Thyroid gland (tissue), 4 donors: Measurements from ENCODE around the gene PARD3. TPM values are rescaled to one million over a fixed set of nuclear protein-coding genes. Genes with fewer than 3 reads are reported as not detected.
"Not testable (repeated sequence)": the region's sequence is repeated elsewhere in the genome, so short reads cannot be mapped to it uniquely, and the experiment has no call there.

Experiments used
- DNase-seq, 2 donors: peaks; one replicate each; pipeline ENCODE4 v3.0.0-alpha.2; 2019
- H3K27ac ChIP-seq, 3 donors: fragments of 200-600 bp; sonication (generic); 1 replicate in 2 of 3; 2 replicates in 1 of 3; pipeline ENCODE4 v1.5.1; 2016 to 2019; ENCODE audit warnings: mild to moderate bottlenecking in 1 of 3, moderate library complexity in 1 of 3
- H3K27me3 ChIP-seq: fragments of 200-600 bp; sonication (generic); one replicate; pipeline ENCODE4 v1.5.1; 2019
- H3K36me3 ChIP-seq, 2 donors: fragments of 200-600 bp; sonication (generic); one replicate each; pipeline ENCODE4 v1.5.1; 2016 to 2019
- H3K4me1 ChIP-seq, 2 donors: fragments of 200-600 bp; sonication (generic); one replicate each; pipeline ENCODE4 v1.5.1; 2017 to 2019
- H3K4me3 ChIP-seq, 3 donors: fragments of 200-600 bp; sonication (generic); replicated peaks in 1 of 3; 1 replicate in 2 of 3; 2 replicates in 1 of 3; pipeline ENCODE4 v1.5.1; 2016; ENCODE audit warnings: mild to moderate bottlenecking in 1 of 3
- H3K9me3 ChIP-seq: fragments of 200-600 bp; sonication (generic); one replicate; pipeline ENCODE4 v1.5.1; 2017
- CTCF ChIP-seq, 6 experiments: fragments of 200-600 bp in 3 of 6; fragments of 450-650 bp in 3 of 6; sonication (generic) in 3 of 6; IDR thresholded peaks; one replicate each; pipeline ENCODE4 v1.5.1; 2016 to 2019; ENCODE audit warnings: antibody characterized with exemption in 6 of 6, mild to moderate bottlenecking in 2 of 6, inconsistent platforms in 1 of 6, moderate library complexity in 1 of 6
- POLR2A ChIP-seq, 2 donors: fragments of 450-650 bp; IDR thresholded peaks; one replicate each; pipeline ENCODE4 v1.6.1; 2017; ENCODE audit warnings: antibody characterized with exemption in 2 of 2, mild to moderate bottlenecking in 2 of 2, moderate library complexity in 1 of 2
- WGBS, 2 donors: methylation state at CpG; one replicate each; pipeline ENCODE4 v1.1.5; 2017; 5-methylcytosine and 5-hydroxymethylcytosine counted together
- intact Hi-C: fragments of 100-400 bp; cut with DNase I; formaldehyde crosslinking; loops from one replicate; pipeline ENCODE4 v1.15.1; 2023
- total RNA-seq, 4 donors: library from RNA; depleted of rRNA; stranded (reverse); fragments of >200 nt; gene quantifications; one replicate each; pipeline ENCODE4 v1.2.3, GENCODE V29; 2016

Gene PARD3
- total RNA-seq, 4 donors from 2014 or later, result 48.6 to 88.4 (median 57.7) TPM

DNA sequence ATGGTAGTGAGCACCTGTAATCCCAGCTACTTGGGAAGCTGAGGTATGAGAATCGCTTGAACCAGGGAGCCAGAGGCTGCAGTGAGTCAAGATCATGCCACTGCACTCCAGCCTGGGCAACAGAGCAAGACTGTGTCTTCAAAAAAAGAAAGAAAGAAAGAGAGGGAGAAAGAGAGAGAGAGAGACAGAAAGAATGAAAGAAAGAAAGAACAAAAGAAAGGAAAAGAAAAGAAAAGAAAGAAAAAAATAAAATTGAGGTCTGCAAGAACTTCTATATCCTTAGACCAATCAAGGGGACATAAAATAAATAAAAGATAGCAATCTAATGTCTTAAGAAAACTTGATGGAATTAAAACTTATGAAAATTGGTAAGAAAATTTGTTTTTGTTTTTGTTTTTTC is 34.9 kb upstream of the PARD3 start:
- intact Hi-C loops, result no loop called here
- 86 to 92% methylated on average over 1 of the region's 1 CpG for WGBS, 2 donors
- no peaks in the 10 kb centered on the region for H3K27me3 ChIP-seq
- TF ChIP-seq CTCF (IDR thresholded peaks at IDR 0.05) (no peak), POLR2A (IDR thresholded peaks at IDR 0.05) (no peak)
- H3K36me3 ChIP-seq, result no peaks in the 10 kb centered on the region
- no peak overlapping the region for H3K27ac ChIP-seq
- no peak overlapping the region for H3K4me3 ChIP-seq
- H3K9me3 ChIP-seq, result no peaks in the 10 kb centered on the region
- no peak for DNase-seq
- peaks cover 4 to 8% of the 10 kb centered on the region in 2 donors for H3K4me1 ChIP-seq

GRCh38 chr10:34845070-34845469 is 30.0 kb upstream of the PARD3 start:
- no peak for DNase-seq
- 87 to 88% methylated on average over 2 of the region's 2 CpGs for WGBS, 2 donors
- no peak for TF ChIP-seq POLR2A (IDR thresholded peaks at IDR 0.05)
- TF ChIP-seq CTCF (IDR thresholded peaks at IDR 0.05), result no peak
- no peak overlapping the region for H3K4me3 ChIP-seq
- no peaks in the 10 kb centered on the region for H3K4me1 ChIP-seq
- no peak overlapping the region for H3K27ac ChIP-seq
- intact Hi-C loops, result no loop called here
- no peaks in the 10 kb centered on the region for H3K9me3 ChIP-seq
- no peaks in the 10 kb centered on the region for H3K27me3 ChIP-seq
- H3K36me3 ChIP-seq, result no peaks in the 10 kb centered on the region

- WGBS, 2 donors, result 94 to 98% methylated on average over 3 to 4 of the region's 4 CpGs
- Histone ChIP-seq H3K36me3 (no peaks in the 10 kb centered on the region), H3K27me3 (no peaks in the 10 kb centered on the region), H3K4me3 (no peak overlapping the region), H3K4me1 (no peaks in the 10 kb centered on the region), H3K9me3 (no peaks in the 10 kb centered on the region), H3K27ac (no peak overlapping the region)
- intact Hi-C loops, result no loop called here
- no peak for DNase-seq
- TF ChIP-seq POLR2A (IDR thresholded peaks at IDR 0.05) (no peak), CTCF (IDR thresholded peaks at IDR 0.05) (no peak)
These were observed 29.4 kb upstream of the PARD3 start for GRCh38 chr10:34844448-34844847.

GRCh38 chr10:34843470-34843869 is 28.4 kb upstream of the PARD3 start:
- H3K36me3 ChIP-seq, H3K27ac ChIP-seq, H3K4me1 ChIP-seq, intact Hi-C loops, H3K4me3 ChIP-seq, H3K9me3 ChIP-seq, H3K27me3 ChIP-seq, DNase-seq: not testable (repeated sequence)
- WGBS, 2 donors, result 90 to 97% methylated on average over 5 of the region's 5 CpGs

DNA sequence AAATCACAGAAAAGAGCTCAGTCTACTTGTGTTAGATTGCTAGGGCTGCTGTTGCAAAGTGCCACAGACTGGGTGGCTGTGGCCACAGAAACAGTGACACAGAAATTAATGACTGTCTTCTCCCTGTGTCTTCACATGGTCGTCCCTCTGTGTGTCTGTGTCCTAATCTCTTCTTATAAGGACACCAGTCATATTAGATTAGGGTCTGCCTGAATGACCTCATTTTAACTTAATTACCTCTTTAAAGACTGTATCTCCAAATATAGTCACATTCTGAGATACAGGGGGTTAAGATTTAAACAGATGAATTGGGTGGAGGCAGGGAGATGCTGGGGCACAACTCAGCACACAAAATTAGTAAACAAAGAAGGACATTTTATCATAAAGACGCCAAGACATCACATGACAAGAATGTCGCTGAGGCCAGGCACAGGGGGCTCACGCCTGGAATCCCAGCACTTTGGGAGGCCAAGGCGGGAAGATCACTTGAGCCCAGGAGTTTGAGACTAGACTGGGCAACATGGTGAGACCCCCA is 23.3 kb upstream of the PARD3 start:
- H3K27ac ChIP-seq, result no peak overlapping the region
- TF ChIP-seq CTCF (IDR thresholded peaks at IDR 0.05) (no peak), POLR2A (IDR thresholded peaks at IDR 0.05) (no peak)
- no peaks in the 10 kb centered on the region for H3K27me3 ChIP-seq
- H3K4me1 ChIP-seq, result no peaks in the 10 kb centered on the region
- H3K9me3 ChIP-seq, result no peaks in the 10 kb centered on the region
- no peak for DNase-seq
- H3K4me3 ChIP-seq, result no peak overlapping the region
- no peaks in the 10 kb centered on the region for H3K36me3 ChIP-seq
- intact Hi-C loops, result no loop called here
- WGBS, 2 donors, result 88 to 91% methylated on average over 5 of the region's 5 CpGs
